ENCODE data around the gene SCGN.
A peak's percentile ranks its signal among the peaks of the same experiment; 100 is the strongest.

Gene SCGN

GRCh38 chr6:25652007-25652515, at the start of gene SCGN:
Gene SCGN, plus strand, starts transcription at chr6:25652215. Its CDS starts 189 bp downstream, at chr6:25652404.
- peak; percentile 40 for DNase-seq

- DNase-seq: no peak
Measured at GRCh38 chr6:25602674-25602982, 49.4 kb upstream of the SCGN start.

- no peak for DNase-seq
Measured at GRCh38 chr6:25603251-25603650, 48.8 kb upstream of the SCGN start.

- DNase-seq: no peak
Measured at GRCh38 chr6:25606151-25606550, 45.9 kb upstream of the SCGN start.

- DNase-seq: no peak
Measured at GRCh38 chr6:25608558-25609174, 43.3 kb upstream of the SCGN start.

- no peak for DNase-seq
Measured at GRCh38 chr6:25612666-25613065, 39.3 kb upstream of the SCGN start.

- DNase-seq: no peak
Measured at GRCh38 chr6:25613415-25613814, 38.6 kb upstream of the SCGN start.

GRCh38 chr6:25614052-25614451, 38.0 kb upstream of the SCGN start:
- DNase-seq: no peak

GRCh38 chr6:25615471-25615870, 36.5 kb upstream of the SCGN start:
- DNase-seq: no peak

GRCh38 chr6:25617997-25618396, 34.0 kb upstream of the SCGN start:
- no peak for DNase-seq

- no peak for DNase-seq
Measured at GRCh38 chr6:25619217-25619616, 32.8 kb upstream of the SCGN start.

- DNase-seq: no peak
Measured at GRCh38 chr6:25620391-25620790, 31.6 kb upstream of the SCGN start.

GRCh38 chr6:25623065-25623464, 28.9 kb upstream of the SCGN start:
- no peak for DNase-seq

- DNase-seq: no peak
Measured at GRCh38 chr6:25623879-25624278, 28.1 kb upstream of the SCGN start.

- DNase-seq: no peak
Measured at GRCh38 chr6:25627001-25627400, 25.0 kb upstream of the SCGN start.

GRCh38 chr6:25628471-25629197, 23.4 kb upstream of the SCGN start:
- no peak for DNase-seq

GRCh38 chr6:25629198-25629576, 22.8 kb upstream of the SCGN start:
- DNase-seq: no peak

- DNase-seq: no peak
Measured at GRCh38 chr6:25630508-25631278, 21.3 kb upstream of the SCGN start.

GRCh38 chr6:25635886-25636317, 16.1 kb upstream of the SCGN start:
- DNase-seq: no peak

- DNase-seq: no peak
Measured at GRCh38 chr6:25637211-25637610, 14.8 kb upstream of the SCGN start.

GRCh38 chr6:25637960-25638434, 14.0 kb upstream of the SCGN start:
- no peak for DNase-seq

GRCh38 chr6:25639653-25640052, 12.4 kb upstream of the SCGN start:
- DNase-seq: no peak

GRCh38 chr6:25640446-25640845, 11.6 kb upstream of the SCGN start:
- DNase-seq: no peak

- no peak for DNase-seq
Measured at GRCh38 chr6:25640891-25641290, 11.1 kb upstream of the SCGN start.

Measured in KG1 (cell line).